NB4 (cell line): ENCODE measurements around the gene GFRA3.
A peak's percentile ranks its signal among the peaks of the same experiment; 100 is the strongest.

Source experiments
- DNase-seq: peaks from one replicate; pipeline ENCODE4 v3.0.0; 2010; ENCODE audit warnings: low read depth
- H3K4me3 ChIP-seq: one replicate; pipeline ENCODE4 v1.5.1; 2011; ENCODE audit warnings: mild to moderate bottlenecking, low read depth, low read length, moderate library complexity
- CTCF ChIP-seq: IDR thresholded peaks from one replicate; pipeline ENCODE4 v1.5.1; 2012; ENCODE audit warnings: low read depth, low read length
- MAX ChIP-seq: IDR thresholded peaks from 2 replicates; pipeline ENCODE4 v1.6.1; 2011; ENCODE audit warnings: low read depth, low read length
- MYC ChIP-seq: IDR thresholded peaks from 2 replicates; pipeline ENCODE4 v1.6.1; 2011; ENCODE audit warnings: low read depth, low read length
- POLR2A ChIP-seq: IDR thresholded peaks from 2 replicates; pipeline ENCODE4 v1.6.1; 2011; ENCODE audit warnings: mild to moderate bottlenecking; ENCODE audit not compliant: insufficient read length; ENCODE audit errors: extremely low read depth

GFRA3 gene

DNA sequence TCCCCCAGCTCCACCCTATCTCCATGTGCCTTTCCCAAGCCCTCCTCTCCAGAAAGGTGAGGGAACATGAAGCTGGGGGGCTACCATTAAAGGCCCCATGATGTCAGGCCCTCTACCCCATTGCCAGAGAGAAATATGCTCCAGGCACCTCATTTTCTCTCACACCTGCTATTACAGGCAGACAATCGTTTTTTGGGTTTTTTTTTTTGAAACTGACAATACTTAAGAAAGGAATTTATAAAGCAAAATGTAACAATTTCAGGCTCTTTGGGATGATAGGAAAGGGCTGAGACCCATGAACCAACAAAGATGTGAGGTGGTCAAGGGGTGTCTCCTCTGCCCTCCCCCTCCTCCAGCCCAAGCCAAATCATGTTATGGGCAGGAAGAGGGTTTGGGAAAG, 1.5 kb upstream of the GFRA3 start:
- no peak for DNase-seq
- TF ChIP-seq CTCF, result no peak
- TF ChIP-seq MYC, result no peak
- TF ChIP-seq MAX, result no peak
- TF ChIP-seq POLR2A, result no peak
- H3K4me3 ChIP-seq, result no peak overlapping the region

DNA sequence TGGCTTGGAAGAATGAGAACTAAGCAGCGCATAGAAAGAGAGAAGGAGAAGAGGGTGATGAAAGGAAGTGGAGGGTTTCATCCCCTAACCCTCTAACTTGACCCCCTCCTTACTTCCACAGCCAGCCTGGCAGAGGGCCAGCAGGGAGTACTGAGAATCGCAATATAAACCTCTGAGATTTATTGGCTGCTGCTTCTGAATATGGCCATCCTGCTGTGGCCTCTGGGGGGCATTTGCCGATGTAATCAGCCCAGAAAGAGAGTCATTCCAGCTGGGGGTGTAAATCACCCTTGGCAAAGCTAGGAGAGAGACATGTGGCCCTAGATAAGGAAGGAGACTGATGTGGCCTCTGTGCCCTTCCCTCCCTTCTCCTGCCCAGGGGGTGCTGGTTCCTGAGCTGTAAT, 960 bp upstream of the GFRA3 start:
- DNase-seq, result peak; percentile 10
- TF ChIP-seq MYC (no peak), POLR2A (no peak), MAX (no peak), CTCF (no peak)
- H3K4me3 ChIP-seq, result no peak overlapping the region

GRCh38 chr5:138273834-138274188, 610 bp downstream of the GFRA3 start:
- H3K4me3 ChIP-seq, result no peak overlapping the region
- DNase-seq, result no peak
- TF ChIP-seq CTCF, result no peak
- TF ChIP-seq MAX, result no peak
- TF ChIP-seq POLR2A, result no peak
- no peak for TF ChIP-seq MYC

DNA sequence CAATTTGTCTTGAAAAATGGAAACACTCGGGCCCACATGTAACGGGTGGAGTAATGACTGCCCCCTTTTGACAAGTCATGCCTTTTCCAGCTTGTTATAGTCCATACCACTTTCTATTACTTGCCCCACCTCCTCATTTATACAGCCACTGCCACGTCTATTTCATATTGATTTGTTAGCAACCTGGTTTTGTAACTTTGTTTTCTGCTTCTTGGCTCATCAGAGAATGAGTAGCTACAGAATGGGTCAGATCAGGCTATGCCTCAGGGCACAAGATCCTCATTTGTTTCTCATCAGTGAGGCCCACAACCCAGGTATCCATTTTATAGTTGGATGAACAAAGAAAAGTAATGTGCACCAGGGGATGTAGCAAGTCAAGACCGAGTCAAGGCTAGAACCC, 1.7 kb downstream of the GFRA3 start:
- TF ChIP-seq MAX, result no peak
- TF ChIP-seq CTCF, result no peak
- no peak for TF ChIP-seq MYC
- no peak for TF ChIP-seq POLR2A
- DNase-seq, result no peak
- no peak overlapping the region for H3K4me3 ChIP-seq

- TF ChIP-seq MYC (no peak), CTCF (no peak), POLR2A (no peak), MAX (no peak)
- H3K4me3 ChIP-seq, result no peak overlapping the region
These were observed 3.1 kb downstream of the GFRA3 start for GRCh38 chr5:138271281-138271680.

DNA sequence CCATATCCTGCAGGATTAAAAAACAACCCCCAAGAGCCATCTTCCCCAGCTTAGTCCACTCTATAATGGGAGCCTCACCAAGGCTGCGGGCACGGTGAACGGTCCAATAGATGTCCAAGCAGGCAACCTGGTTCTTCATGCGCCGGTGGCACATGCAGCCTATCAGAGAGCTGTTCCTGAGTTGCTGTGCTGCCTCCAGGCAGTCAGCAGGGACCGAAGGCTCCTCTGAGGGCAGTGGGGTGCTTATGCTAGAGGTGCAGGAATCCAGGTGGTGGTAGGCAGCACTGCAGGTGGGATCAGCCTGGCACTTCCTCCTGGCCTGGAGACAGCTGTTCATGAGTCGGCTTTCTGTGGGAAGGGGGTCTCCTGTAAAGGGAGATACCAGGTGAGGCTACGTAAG, 10.2 kb downstream of the GFRA3 start:
- TF ChIP-seq POLR2A, result no peak
- TF ChIP-seq MAX, result no peak
- TF ChIP-seq MYC, result no peak
- no peak for TF ChIP-seq CTCF
- no peak for DNase-seq
- no peak overlapping the region for H3K4me3 ChIP-seq

More at GRCh38 chr5:138271281-138271680, 3.1 kb downstream of the GFRA3 start:
- DNase-seq, result no peak
